ENCODE measurements around the gene EDRF1. TPM values are rescaled to one million over a fixed set of nuclear protein-coding genes. Genes with fewer than 3 reads are reported as not detected.

EDRF1 gene
- total and polyA plus RNA-seq, 10 of the 15 experiments (the other 5 are each of a cell fraction or from before 2014, with no cell fraction given): 16.8 to 99.7 (median 42.9) TPM

DNA sequence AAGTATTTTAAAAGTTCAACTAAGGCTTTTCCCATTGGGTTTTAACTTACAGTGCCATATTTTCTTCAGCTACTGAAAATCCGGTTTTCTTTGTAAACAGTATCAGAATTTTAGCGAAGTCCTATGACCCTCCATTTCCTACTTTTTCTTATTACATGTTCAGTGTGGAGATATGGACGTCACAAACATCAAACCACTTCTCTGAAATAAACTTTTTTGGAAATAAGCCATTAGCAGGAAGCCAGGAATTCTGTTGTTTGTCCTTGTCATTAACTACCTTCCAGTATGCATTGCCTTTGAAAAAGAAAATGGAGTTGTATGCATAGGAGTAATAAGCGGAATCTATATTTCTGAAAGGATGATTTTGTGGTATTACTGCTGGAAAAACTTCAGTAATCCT lies 47.0 kb downstream of the EDRF1 start:
- BruUV-seq (replicated peaks): no TSS peak
- FAIRE-seq: no peak
- intact Hi-C loops (cut with micrococcal nuclease; ENCODE audit: unreplicated experiment) (no loop called here), in situ Hi-C loops (cut with MboI) (no loop called here)
- Histone ChIP-seq H3K4me2 (ENCODE audit: control insufficient read depth, insufficient read depth) (no peak overlapping the region), H3K9ac (ENCODE audit: control insufficient read depth, insufficient read depth, low read length) (no peak overlapping the region), H3K27me3 (replicated peaks in 1 of 2; ENCODE audit: control insufficient read depth in 2 of 2, insufficient read depth in 2 of 2, low read length in 1 of 2) (no peaks in the 10 kb centered on the region), H3K4me3 (no peak overlapping the region), H3K9me3 (replicated peaks; ENCODE audit: control insufficient read depth, insufficient read depth, low read length) (no peaks in the 10 kb centered on the region), H3K27ac (ENCODE audit: control insufficient read depth, insufficient read depth) (no peak overlapping the region), H2AFZ (ENCODE audit: control insufficient read depth, low read depth, low read length) (no peak overlapping the region), H3K36me3 (ENCODE audit: control insufficient read depth in 2 of 2, insufficient read depth in 2 of 2, low read length in 1 of 2) (peaks cover 5 to 32% of the 10 kb centered on the region in 2 experiments), H3K79me2 (ENCODE audit: control insufficient read depth, insufficient read depth, low read length) (no peaks in the 10 kb centered on the region), H3K4me1 (ENCODE audit: control insufficient read depth, insufficient read depth, low read length) (no peaks in the 10 kb centered on the region), H4K20me1 (ENCODE audit: control insufficient read depth, insufficient read depth) (no peaks in the 10 kb centered on the region)
- WGBS (ENCODE audit: insufficient coverage, insufficient replicate concordance, low lambda C conversion rate, missing lambda C conversion rate): 86% methylated on average over 4 of the region's 4 CpGs
- ChIA-PET RAD21 (ENCODE audit: unreplicated experiment) (no interaction called here), CTCF (no interaction called here), POLR2A (no interaction called here), SMC1A (ENCODE audit: uncharacterized antibody, unreplicated experiment) (no interaction called here)
- ATAC-seq: no peak
- no peak for DNase-seq (ENCODE audit: low read depth, low spot score)
- TF ChIP-seq, protein P1, sequence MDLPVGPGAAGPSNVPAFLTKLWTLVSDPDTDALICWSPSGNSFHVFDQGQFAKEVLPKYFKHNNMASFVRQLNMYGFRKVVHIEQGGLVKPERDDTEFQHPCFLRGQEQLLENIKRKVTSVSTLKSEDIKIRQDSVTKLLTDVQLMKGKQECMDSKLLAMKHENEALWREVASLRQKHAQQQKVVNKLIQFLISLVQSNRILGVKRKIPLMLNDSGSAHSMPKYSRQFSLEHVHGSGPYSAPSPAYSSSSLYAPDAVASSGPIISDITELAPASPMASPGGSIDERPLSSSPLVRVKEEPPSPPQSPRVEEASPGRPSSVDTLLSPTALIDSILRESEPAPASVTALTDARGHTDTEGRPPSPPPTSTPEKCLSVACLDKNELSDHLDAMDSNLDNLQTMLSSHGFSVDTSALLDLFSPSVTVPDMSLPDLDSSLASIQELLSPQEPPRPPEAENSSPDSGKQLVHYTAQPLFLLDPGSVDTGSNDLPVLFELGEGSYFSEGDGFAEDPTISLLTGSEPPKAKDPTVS (IDR thresholded peaks at IDR 0.05; ENCODE audit: low read depth, low read length): no peak
- TF ChIP-seq MXI1 (IDR thresholded peaks at IDR 0.05; ENCODE audit: low read depth, low read length) (no peak), MYB (IDR thresholded peaks at IDR 0.05; ENCODE audit: borderline replicate concordance, low read depth, low read length) (no peak), SPI1 (IDR thresholded peaks at IDR 0.05; ENCODE audit: borderline replicate concordance, insufficient read depth, low read depth, low read length) (no peak), NR2F1 (conservative IDR thresholded peaks at IDR 0.05) (no peak), TBL1XR1 (IDR thresholded peaks at IDR 0.05; ENCODE audit: low read depth, low read length) (no peak), CEBPB (IDR thresholded peaks at IDR 0.05; ENCODE audit: borderline replicate concordance in 1 of 2, low read depth in 2 of 2, low read length in 2 of 2) (no peak), RFX5 (IDR thresholded peaks at IDR 0.05; ENCODE audit: low read depth, low read length) (no peak), GABPA (IDR thresholded peaks at IDR 0.05; ENCODE audit: low read depth) (no peak), STAT1 (conservative IDR thresholded peaks at IDR 0.05) (no peak), KLF5 (IDR thresholded peaks at IDR 0.05; ENCODE audit: partially characterized antibody) (no peak), RBBP5 (conservative IDR thresholded peaks at IDR 0.05) (no peak), RB1 (IDR thresholded peaks at IDR 0.05; ENCODE audit: borderline replicate concordance) (no peak), CHD4 (IDR thresholded peaks at IDR 0.05) (no peak), TAF1 (IDR thresholded peaks at IDR 0.05; ENCODE audit: borderline replicate concordance, low read depth, low read length) (no peak)
- TF ChIP-seq, protein P2, sequence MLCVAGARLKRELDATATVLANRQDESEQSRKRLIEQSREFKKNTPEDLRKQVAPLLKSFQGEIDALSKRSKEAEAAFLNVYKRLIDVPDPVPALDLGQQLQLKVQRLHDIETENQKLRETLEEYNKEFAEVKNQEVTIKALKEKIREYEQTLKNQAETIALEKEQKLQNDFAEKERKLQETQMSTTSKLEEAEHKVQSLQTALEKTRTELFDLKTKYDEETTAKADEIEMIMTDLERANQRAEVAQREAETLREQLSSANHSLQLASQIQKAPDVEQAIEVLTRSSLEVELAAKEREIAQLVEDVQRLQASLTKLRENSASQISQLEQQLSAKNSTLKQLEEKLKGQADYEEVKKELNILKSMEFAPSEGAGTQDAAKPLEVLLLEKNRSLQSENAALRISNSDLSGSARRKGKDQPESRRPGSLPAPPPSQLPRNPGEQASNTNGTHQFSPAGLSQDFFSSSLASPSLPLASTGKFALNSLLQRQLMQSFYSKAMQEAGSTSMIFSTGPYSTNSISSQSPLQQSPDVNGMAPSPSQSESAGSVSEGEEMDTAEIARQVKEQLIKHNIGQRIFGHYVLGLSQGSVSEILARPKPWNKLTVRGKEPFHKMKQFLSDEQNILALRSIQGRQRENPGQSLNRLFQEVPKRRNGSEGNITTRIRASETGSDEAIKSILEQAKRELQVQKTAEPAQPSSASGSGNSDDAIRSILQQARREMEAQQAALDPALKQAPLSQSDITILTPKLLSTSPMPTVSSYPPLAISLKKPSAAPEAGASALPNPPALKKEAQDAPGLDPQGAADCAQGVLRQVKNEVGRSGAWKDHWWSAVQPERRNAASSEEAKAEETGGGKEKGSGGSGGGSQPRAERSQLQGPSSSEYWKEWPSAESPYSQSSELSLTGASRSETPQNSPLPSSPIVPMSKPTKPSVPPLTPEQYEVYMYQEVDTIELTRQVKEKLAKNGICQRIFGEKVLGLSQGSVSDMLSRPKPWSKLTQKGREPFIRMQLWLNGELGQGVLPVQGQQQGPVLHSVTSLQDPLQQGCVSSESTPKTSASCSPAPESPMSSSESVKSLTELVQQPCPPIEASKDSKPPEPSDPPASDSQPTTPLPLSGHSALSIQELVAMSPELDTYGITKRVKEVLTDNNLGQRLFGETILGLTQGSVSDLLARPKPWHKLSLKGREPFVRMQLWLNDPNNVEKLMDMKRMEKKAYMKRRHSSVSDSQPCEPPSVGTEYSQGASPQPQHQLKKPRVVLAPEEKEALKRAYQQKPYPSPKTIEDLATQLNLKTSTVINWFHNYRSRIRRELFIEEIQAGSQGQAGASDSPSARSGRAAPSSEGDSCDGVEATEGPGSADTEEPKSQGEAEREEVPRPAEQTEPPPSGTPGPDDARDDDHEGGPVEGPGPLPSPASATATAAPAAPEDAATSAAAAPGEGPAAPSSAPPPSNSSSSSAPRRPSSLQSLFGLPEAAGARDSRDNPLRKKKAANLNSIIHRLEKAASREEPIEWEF (IDR thresholded peaks at IDR 0.05; ENCODE audit: insufficient replicate concordance, low read depth, low read length): no peak
- TF ChIP-seq, protein P3, sequence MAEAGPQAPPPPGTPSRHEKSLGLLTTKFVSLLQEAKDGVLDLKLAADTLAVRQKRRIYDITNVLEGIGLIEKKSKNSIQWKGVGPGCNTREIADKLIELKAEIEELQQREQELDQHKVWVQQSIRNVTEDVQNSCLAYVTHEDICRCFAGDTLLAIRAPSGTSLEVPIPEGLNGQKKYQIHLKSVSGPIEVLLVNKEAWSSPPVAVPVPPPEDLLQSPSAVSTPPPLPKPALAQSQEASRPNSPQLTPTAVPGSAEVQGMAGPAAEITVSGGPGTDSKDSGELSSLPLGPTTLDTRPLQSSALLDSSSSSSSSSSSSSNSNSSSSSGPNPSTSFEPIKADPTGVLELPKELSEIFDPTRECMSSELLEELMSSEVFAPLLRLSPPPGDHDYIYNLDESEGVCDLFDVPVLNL (IDR thresholded peaks at IDR 0.05; ENCODE audit: low read depth, low read length): no peak

All from GM12878 (cell line).